ENCODE data around the gene TMEM141. TPM values are rescaled to one million over a fixed set of nuclear protein-coding genes. Genes with fewer than 3 reads are reported as not detected.
"Not testable (repeated sequence)": the region's sequence is repeated elsewhere in the genome, so short reads cannot be mapped to it uniquely, and the experiment has no call there.

The TMEM141 gene
- total and polyA plus RNA-seq, 2 donors (not counting 1 experiment from before 2014, with no cell fraction given), result 43.3 to 56.5 TPM

- Histone ChIP-seq H3K4me3 (replicated peaks in 1 of 4; ENCODE audit: control extremely low read depth in 1 of 4, insufficient read depth in 1 of 4, low read depth in 3 of 4, low read length in 4 of 4) (no peak overlapping the region), H3K36me3 (ENCODE audit: control insufficient read depth, insufficient read depth, low read length) (peaks cover 16% of the 10 kb centered on the region), H3K27ac (ENCODE audit: insufficient read depth, low read length) (no peak overlapping the region), H4K20me1 (ENCODE audit: control insufficient read depth, extremely low read depth, insufficient read depth, low read length) (no peaks in the 10 kb centered on the region), H3K4me2 (ENCODE audit: extremely low read depth, insufficient read depth, low read length) (no peak overlapping the region), H3K27me3 (ENCODE audit: control insufficient read depth, insufficient read depth, low read length) (no peaks in the 10 kb centered on the region), H3K9me3 (ENCODE audit: control insufficient read depth, insufficient read depth, low read depth, low read length) (no peaks in the 10 kb centered on the region), H3K4me1 (ENCODE audit: control insufficient read depth, extremely low read depth, insufficient read depth, low read length) (peaks cover 2% of the 10 kb centered on the region), H3K9ac (ENCODE audit: insufficient read depth, low read length) (no peak overlapping the region), H2AFZ (ENCODE audit: low read length) (no peak overlapping the region), H3K79me2 (ENCODE audit: control insufficient read depth, insufficient read depth, low read length) (no peaks in the 10 kb centered on the region)
- DNase-seq (ENCODE audit: low read depth in 2 of 2), result no peak
- TF ChIP-seq EZH2 (IDR thresholded peaks at IDR 0.05; ENCODE audit: low read length, missing control alignments), result no peak
- no peak for TF ChIP-seq CTCF (conservative IDR thresholded peaks at IDR 0.05 in 1 of 2, IDR thresholded peaks at IDR 0.05 in 1 of 2; ENCODE audit: low read depth in 1 of 2, low read length in 2 of 2)
Observed at GRCh38 chr9:136835932-136836904, 45.1 kb downstream of the TMEM141 start.

- Histone ChIP-seq H3K27ac (ENCODE audit: insufficient read depth, low read length) (no peak overlapping the region), H2AFZ (ENCODE audit: low read length) (no peak overlapping the region), H3K4me3 (replicated peaks in 1 of 4; ENCODE audit: control extremely low read depth in 1 of 4, insufficient read depth in 1 of 4, low read depth in 3 of 4, low read length in 4 of 4) (no peak overlapping the region), H4K20me1 (ENCODE audit: control insufficient read depth, extremely low read depth, insufficient read depth, low read length) (no peaks in the 10 kb centered on the region), H3K4me1 (ENCODE audit: control insufficient read depth, extremely low read depth, insufficient read depth, low read length) (peaks cover 8% of the 10 kb centered on the region), H3K9ac (ENCODE audit: insufficient read depth, low read length) (no peak overlapping the region), H3K79me2 (ENCODE audit: control insufficient read depth, insufficient read depth, low read length) (no peaks in the 10 kb centered on the region), H3K36me3 (ENCODE audit: control insufficient read depth, insufficient read depth, low read length) (peaks cover 12% of the 10 kb centered on the region), H3K4me2 (ENCODE audit: extremely low read depth, insufficient read depth, low read length) (no peak overlapping the region), H3K27me3 (ENCODE audit: control insufficient read depth, insufficient read depth, low read length) (no peaks in the 10 kb centered on the region), H3K9me3 (ENCODE audit: control insufficient read depth, insufficient read depth, low read depth, low read length) (no peaks in the 10 kb centered on the region)
- no peak for DNase-seq (ENCODE audit: low read depth in 2 of 2)
- TF ChIP-seq EZH2 (IDR thresholded peaks at IDR 0.05; ENCODE audit: low read length, missing control alignments) (no peak), CTCF (conservative IDR thresholded peaks at IDR 0.05 in 1 of 2, IDR thresholded peaks at IDR 0.05 in 1 of 2; ENCODE audit: low read depth in 1 of 2, low read length in 2 of 2) (no peak)
Observed at GRCh38 chr9:136837146-136837855, 46.2 kb downstream of the TMEM141 start.

GRCh38 chr9:136837856-136838277 lies 46.7 kb downstream of the TMEM141 start:
- not testable (repeated sequence) for H2AFZ ChIP-seq (ENCODE audit: low read length); H3K27me3 ChIP-seq (ENCODE audit: control insufficient read depth, insufficient read depth, low read length); H3K4me1 ChIP-seq (ENCODE audit: control insufficient read depth, extremely low read depth, insufficient read depth, low read length); H3K4me2 ChIP-seq (ENCODE audit: extremely low read depth, insufficient read depth, low read length); H3K79me2 ChIP-seq (ENCODE audit: control insufficient read depth, insufficient read depth, low read length); H3K27ac ChIP-seq (ENCODE audit: insufficient read depth, low read length); DNase-seq (ENCODE audit: low read depth in 2 of 2); H4K20me1 ChIP-seq (ENCODE audit: control insufficient read depth, extremely low read depth, insufficient read depth, low read length); H3K9ac ChIP-seq (ENCODE audit: insufficient read depth, low read length); H3K4me3 ChIP-seq (replicated peaks in 1 of 4; ENCODE audit: control extremely low read depth in 1 of 4, insufficient read depth in 1 of 4, low read depth in 3 of 4, low read length in 4 of 4); H3K9me3 ChIP-seq (ENCODE audit: control insufficient read depth, insufficient read depth, low read depth, low read length)
- H3K36me3 ChIP-seq (ENCODE audit: control insufficient read depth, insufficient read depth, low read length), result peaks cover 12% of the 10 kb centered on the region

All from fibroblast of lung (primary cell).